GM18517 (cell line): ENCODE data around the gene GKN1.
"Not testable (repeated sequence)": the region's sequence is repeated elsewhere in the genome, so short reads cannot be mapped to it uniquely, and the experiment has no call there.

ENCODE experiments used
- ATAC-seq: cut with Tn5 transposase; IDR thresholded peaks from one replicate; pipeline ENCODE4 v1.9.1; 2021; ENCODE audit warnings: mild to moderate bottlenecking, moderate library complexity; ENCODE audit not compliant: unreplicated experiment

The GKN1 gene

GRCh38 chr2:68974251-68974650 is at the start of gene GKN1:
Gene GKN1 (plus strand): TSS chr2:68974636. CDS start chr2:68974678, 42 bp downstream.
- no peak for ATAC-seq

GRCh38 chr2:68925295-68925896 is 49.0 kb upstream of the GKN1 start:
- ATAC-seq = no peak

GRCh38 chr2:68926796-68927195 is 47.6 kb upstream of the GKN1 start:
- no peak for ATAC-seq

- ATAC-seq = no peak
Observed at GRCh38 chr2:68931149-68931711, 43.2 kb upstream of the GKN1 start.

GRCh38 chr2:68931799-68932198 is 42.6 kb upstream of the GKN1 start:
- ATAC-seq = no peak

- ATAC-seq = no peak
Observed at GRCh38 chr2:68932402-68932801, 42.0 kb upstream of the GKN1 start.

GRCh38 chr2:68934021-68934420 is 40.4 kb upstream of the GKN1 start:
- no peak for ATAC-seq

GRCh38 chr2:68935471-68935870 is 39.0 kb upstream of the GKN1 start:
- no peak for ATAC-seq

GRCh38 chr2:68936427-68936826 is 38.0 kb upstream of the GKN1 start:
- ATAC-seq = no peak

- ATAC-seq = no peak
Observed at GRCh38 chr2:68936889-68937288, 37.5 kb upstream of the GKN1 start.

GRCh38 chr2:68937346-68938055 is 36.9 kb upstream of the GKN1 start:
- no peak for ATAC-seq

- ATAC-seq = no peak
Observed at GRCh38 chr2:68938938-68939337, 35.5 kb upstream of the GKN1 start.

- no peak for ATAC-seq
Observed at GRCh38 chr2:68939962-68940361, 34.5 kb upstream of the GKN1 start.

GRCh38 chr2:68940369-68940768 is 34.1 kb upstream of the GKN1 start:
- ATAC-seq = no peak

GRCh38 chr2:68942827-68943226 is 31.6 kb upstream of the GKN1 start:
- no peak for ATAC-seq

GRCh38 chr2:68943581-68944568 is 30.6 kb upstream of the GKN1 start:
- no peak for ATAC-seq

GRCh38 chr2:68946117-68946516 is 28.3 kb upstream of the GKN1 start:
- no peak for ATAC-seq

- ATAC-seq = no peak
Observed at GRCh38 chr2:68948710-68949109, 25.7 kb upstream of the GKN1 start.

- no peak for ATAC-seq
Observed at GRCh38 chr2:68951899-68952298, 22.5 kb upstream of the GKN1 start.

- no peak for ATAC-seq
Observed at GRCh38 chr2:68952887-68953521, 21.4 kb upstream of the GKN1 start, which contains the start of gene GKN2. Gene GKN2 (minus strand): TSS chr2:68952893. CDS start chr2:68952861, 32 bp downstream.

GRCh38 chr2:68955432-68955831 is 19.0 kb upstream of the GKN1 start:
- ATAC-seq = not testable (repeated sequence)
